WI38 (cell line): ENCODE measurements around the gene CCK.

Experiments
- H3K4me3 ChIP-seq: 2 replicates; pipeline ENCODE4 v1.5.1; 2011; ENCODE audit warnings: low read depth, mild to moderate bottlenecking, control low read depth, low read length
- TF ChIP-seq, protein P1 (sequence below): IDR thresholded peaks from 2 replicates; pipeline ENCODE4 v1.5.1; 2012; ENCODE audit warnings: low read depth, mild to moderate bottlenecking, control low read depth, low read length

The CCK gene

DNA sequence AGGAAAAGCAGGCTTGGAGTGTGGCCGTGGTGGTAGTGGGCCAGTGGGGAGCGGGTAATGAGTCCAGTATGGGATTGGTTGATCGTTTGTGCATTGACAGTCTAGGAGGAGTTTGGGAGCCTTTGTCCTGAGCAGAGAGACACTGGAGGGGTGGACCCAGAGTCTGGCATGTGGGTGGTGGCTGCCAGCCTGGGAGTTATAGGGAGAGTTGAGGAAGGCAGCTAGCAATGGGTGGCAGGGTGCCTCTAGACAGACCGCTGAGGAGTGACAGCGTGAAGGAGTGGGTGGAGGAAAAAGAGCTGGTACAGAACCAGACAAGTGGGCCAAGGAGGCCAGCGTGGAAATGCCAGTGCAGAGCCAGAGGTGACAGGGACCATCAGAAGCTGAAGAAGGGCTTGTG is 1.9 kb upstream of the CCK start:
- TF ChIP-seq, protein P1, sequence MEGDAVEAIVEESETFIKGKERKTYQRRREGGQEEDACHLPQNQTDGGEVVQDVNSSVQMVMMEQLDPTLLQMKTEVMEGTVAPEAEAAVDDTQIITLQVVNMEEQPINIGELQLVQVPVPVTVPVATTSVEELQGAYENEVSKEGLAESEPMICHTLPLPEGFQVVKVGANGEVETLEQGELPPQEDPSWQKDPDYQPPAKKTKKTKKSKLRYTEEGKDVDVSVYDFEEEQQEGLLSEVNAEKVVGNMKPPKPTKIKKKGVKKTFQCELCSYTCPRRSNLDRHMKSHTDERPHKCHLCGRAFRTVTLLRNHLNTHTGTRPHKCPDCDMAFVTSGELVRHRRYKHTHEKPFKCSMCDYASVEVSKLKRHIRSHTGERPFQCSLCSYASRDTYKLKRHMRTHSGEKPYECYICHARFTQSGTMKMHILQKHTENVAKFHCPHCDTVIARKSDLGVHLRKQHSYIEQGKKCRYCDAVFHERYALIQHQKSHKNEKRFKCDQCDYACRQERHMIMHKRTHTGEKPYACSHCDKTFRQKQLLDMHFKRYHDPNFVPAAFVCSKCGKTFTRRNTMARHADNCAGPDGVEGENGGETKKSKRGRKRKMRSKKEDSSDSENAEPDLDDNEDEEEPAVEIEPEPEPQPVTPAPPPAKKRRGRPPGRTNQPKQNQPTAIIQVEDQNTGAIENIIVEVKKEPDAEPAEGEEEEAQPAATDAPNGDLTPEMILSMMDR, result no peak
- no peak overlapping the region for H3K4me3 ChIP-seq

DNA sequence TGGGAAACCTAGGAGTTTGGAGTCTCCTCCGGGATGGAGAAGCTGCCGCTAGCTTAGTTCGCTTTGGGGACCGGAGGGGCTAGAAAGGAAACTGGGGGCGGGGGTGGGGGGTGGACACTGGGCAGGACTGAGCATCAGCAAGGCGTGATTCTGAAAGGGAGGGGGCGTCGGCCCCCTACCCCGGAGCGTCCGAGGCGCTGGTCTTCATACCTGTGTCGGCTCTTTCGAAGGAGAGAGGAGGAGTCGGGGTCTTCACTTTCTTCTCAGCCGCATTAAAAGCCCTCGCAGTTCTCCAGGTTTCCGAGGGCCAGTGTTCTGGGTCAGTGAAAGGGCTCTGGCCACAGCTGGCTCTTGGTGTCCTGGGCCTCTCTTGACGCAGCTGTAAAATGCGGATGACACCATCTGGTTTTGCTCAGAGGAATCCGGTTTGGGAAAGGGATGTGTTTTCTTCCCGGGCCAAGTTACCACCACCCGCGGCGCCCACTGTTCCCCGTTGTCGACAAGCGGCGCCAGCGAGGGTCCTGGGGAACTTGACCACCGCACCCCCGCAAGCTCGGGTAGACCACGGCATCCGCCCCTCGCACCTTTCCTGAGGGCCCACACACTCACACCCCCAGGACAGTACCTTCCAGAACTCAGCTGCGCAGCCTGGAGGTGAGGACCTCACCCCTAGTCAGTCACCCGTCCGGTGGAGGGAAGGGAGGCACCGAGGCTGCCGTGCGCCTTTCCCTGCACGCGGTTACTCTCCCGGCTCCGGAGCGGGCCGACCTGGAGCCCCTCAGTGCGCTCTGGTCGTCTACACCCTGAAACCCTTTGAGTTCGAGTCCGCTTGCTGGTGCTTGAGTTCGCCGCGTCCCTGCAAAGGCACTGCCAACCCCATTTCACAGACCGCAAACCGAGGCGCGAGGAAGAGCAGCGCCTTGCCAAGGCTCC is 660 bp downstream of the CCK start:
- no peak overlapping the region for H3K4me3 ChIP-seq
- TF ChIP-seq, protein P1, result no peak

DNA sequence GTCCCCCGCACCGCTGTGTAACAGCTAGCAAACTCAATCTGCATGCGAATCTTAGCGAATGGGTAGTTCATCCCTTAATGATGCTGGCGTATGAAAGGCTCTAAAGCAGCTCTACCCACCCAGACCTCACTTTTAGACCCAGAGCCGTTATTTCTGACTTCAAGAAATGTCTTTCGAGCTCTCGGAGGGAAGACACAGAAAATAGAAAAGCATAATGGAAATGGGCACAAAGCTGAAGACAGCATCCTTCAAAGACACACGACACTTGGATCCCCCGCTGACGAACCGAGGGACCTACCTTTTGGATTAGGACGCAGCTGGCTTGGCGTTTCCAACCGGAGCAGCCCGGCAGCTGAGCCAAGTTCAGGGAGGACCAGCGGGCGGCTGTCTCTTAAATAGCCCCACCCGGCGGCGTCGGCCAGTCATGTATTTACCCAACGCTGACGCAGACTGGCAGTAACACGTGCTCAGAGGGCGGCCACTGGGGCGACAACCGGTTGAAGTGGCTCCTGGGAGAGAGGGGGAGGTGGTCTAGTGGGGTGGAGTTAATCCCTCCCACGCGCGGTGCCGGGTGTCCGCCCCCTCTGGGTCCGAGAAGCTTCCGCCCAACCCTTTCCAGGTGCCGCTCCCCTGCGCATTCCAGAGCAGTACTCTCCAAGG is 1.5 kb downstream of the CCK start:
- no peak overlapping the region for H3K4me3 ChIP-seq
- TF ChIP-seq, protein P1, result no peak

DNA sequence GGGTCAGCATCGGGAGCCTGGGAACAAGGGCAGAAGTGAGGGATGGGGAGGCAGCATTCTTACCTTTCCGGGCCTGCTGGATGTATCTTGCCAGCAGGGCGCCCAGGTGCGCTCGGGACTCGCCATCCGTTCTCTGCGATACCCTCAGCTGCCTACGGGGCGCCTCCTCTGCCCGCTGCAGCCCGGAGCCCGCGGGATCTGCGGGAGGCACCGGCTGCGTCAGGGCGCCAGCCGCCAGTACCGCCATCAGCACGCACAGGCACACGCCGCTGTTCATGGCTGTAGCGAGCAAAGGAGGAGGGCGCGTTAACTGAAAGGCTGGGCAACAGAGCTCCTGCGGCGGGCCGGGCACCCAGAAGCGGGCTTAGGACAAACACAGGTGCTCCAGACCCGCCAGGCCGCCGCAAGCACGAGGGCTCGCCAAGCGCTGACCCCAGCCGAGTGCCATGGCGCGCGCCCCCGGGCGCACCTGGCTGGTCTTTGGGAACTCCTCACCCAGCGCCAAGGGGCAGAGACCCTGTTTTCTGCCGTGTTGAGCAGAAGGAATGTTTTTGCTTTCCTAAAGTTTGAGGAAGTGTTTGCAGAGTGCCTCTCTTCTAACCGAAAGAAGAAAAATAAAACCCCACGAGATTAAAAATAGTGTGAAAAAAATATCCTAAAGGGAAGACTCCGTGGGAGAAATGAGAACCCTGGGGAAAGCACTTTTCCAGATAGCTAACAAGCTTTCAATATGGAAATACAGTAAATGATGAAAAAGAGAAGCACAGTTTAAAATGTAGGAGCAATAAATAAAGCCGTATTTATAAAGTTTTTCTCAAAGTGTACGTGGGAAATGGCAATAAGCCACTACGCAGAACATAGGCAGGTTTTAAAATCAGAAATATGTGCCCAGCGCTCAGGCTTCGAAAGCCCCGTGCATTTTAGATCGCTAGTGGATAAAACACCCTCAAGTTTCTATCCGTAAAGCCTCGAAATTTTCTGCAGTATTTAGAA is 2.3 kb downstream of the CCK start:
- H3K4me3 ChIP-seq, result no peak overlapping the region
- TF ChIP-seq, protein P1, result no peak

DNA sequence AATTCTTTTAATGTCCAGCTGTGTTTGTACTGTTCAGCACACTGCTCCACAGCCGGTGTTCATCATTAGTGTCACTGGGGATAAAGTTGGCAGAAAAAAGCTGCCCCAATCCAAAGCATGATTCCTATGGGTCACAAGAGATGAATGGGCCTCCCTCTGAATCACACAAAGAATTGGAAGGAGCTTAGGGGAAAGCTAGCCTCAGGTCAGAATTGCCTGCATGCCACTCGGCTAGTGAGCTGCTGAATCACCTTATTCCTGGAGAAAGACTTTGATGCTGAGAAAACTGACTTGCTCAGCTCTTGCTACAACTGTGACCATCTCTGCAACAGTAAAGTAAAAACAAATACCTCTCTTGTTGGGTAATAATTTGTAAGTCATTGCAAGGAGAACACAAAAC is 3.5 kb downstream of the CCK start:
- no peak overlapping the region for H3K4me3 ChIP-seq
- TF ChIP-seq, protein P1, result no peak

DNA sequence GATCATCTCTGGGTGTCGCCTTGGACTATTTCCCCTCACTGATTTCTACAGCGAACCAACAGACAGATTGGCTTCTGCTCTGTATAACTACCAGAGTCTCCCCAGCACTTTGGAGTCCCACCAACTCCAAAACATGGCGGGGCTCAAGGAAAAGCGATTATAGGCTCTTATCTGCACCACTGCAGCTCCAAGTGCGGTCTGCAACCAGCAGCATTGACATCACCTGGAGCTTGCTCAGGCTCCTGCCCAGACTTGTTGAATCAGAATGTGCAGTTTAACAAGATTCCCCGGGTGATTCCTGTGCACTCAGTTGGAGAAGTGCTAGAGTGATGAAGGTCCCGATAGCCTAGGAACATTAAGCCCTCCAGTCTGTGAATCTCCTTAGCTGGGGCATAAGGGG is 9.0 kb downstream of the CCK start:
- H3K4me3 ChIP-seq, result no peak overlapping the region
- TF ChIP-seq, protein P1, result no peak
